ENCODE measurements around the gene BRINP2. TPM values are rescaled to one million over a fixed set of nuclear protein-coding genes. Genes with fewer than 3 reads are reported as not detected.

Gene BRINP2
- total RNA-seq, 1 donor, result not detected

DNA sequence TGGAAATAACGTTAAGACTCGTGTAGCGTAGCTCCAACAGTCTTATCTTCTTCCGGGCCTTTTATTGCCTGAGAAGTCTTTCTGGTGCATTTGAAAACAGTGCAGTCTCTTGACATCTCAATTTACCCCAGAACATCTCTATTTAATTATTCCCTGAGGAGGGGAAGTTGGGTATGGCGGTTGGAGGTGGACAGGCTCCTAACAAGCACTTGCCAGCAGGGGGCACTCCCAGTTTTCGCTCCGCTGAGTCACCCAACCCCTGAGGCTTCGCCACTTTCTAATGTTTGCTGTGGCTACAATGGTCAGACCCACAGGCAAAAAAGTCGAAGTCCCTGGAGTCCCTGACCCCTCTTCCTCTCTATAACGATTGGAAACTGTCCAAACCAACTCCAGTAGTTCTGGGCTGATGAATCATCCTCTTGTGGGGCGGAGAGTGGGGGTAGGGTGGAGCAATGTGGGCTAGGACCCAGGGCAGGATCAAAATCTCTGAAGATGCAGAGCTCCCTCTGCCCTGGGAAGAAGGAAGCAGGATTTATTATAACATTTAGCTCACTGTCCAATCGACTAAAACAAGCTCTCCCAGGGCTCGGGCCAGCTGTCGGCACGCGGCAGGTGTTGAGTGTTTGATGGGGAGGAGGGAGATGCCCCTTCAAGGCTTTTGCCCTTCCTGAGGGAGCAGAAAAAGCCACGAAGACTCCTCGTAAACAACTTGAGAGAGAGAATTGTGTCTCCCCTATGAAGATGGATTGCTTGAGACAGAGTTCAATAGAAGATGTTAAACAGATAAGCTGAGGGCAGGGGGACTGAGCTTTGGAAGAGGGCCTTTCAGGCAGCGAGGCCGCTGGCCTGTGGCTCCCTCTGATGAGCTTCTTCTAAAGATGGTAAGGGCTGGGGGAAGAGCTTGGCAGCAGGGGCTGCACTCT lies 85.7 kb downstream of the BRINP2 start:
- H3K4me3 ChIP-seq (ENCODE audit: low read depth, low read length), result no peak overlapping the region
- TF ChIP-seq, protein P1, sequence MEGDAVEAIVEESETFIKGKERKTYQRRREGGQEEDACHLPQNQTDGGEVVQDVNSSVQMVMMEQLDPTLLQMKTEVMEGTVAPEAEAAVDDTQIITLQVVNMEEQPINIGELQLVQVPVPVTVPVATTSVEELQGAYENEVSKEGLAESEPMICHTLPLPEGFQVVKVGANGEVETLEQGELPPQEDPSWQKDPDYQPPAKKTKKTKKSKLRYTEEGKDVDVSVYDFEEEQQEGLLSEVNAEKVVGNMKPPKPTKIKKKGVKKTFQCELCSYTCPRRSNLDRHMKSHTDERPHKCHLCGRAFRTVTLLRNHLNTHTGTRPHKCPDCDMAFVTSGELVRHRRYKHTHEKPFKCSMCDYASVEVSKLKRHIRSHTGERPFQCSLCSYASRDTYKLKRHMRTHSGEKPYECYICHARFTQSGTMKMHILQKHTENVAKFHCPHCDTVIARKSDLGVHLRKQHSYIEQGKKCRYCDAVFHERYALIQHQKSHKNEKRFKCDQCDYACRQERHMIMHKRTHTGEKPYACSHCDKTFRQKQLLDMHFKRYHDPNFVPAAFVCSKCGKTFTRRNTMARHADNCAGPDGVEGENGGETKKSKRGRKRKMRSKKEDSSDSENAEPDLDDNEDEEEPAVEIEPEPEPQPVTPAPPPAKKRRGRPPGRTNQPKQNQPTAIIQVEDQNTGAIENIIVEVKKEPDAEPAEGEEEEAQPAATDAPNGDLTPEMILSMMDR (IDR thresholded peaks at IDR 0.05; ENCODE audit: insufficient read depth, low read length), result peak; percentile 57
- peak; percentile 79 for DNase-seq (ENCODE audit: low read depth)

DNA sequence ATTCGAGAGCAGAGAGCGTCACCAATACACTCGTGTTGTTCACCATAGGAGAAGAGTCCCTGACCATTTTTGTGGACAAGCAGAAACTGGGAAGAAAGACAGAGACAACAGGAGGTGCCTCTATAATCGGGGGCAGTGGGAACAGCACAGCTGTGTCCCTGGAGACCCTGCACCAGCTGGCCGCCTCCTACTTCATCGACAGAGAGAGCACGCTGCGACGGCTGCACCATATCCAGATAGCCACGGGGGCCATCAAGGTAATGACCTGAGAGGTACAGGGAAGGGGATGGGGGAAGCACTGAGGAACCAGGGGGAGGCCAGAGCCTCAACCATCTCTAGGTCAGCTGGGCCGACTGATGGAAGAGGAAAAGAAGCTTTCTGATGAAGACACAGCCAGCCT lies 86.4 kb downstream of the BRINP2 start:
- H3K4me3 ChIP-seq (ENCODE audit: low read depth, low read length), result no peak overlapping the region
- TF ChIP-seq, protein P1 (IDR thresholded peaks at IDR 0.05; ENCODE audit: insufficient read depth, low read length), result no peak

DNA sequence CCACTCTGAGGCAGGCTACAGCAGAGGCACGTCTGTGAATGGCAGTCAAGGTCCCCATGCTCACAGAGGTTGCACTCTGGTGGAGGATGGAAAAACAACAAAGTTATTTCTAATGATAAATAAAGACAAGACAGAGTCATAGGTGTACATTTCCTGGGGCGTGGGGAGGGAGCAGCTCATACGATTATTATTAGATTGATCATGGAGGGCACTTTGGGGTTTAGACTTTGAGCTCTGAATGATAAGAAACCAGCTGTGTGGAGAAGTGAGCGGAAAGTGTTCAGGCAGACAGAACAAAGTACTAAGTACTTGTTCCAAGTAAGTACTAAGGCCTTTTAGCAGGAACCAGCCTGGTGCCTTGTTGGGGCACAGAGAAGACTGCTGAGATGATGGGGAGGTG lies 86.8 kb downstream of the BRINP2 start:
- TF ChIP-seq, protein P1 (IDR thresholded peaks at IDR 0.05; ENCODE audit: insufficient read depth, low read length), result no peak
- DNase-seq (ENCODE audit: low read depth), result no peak
- H3K4me3 ChIP-seq (ENCODE audit: low read depth, low read length), result no peak overlapping the region

More for the DNA sequence above, 86.4 kb downstream of the BRINP2 start:
- DNase-seq (ENCODE audit: low read depth), result no peak

DNA sequence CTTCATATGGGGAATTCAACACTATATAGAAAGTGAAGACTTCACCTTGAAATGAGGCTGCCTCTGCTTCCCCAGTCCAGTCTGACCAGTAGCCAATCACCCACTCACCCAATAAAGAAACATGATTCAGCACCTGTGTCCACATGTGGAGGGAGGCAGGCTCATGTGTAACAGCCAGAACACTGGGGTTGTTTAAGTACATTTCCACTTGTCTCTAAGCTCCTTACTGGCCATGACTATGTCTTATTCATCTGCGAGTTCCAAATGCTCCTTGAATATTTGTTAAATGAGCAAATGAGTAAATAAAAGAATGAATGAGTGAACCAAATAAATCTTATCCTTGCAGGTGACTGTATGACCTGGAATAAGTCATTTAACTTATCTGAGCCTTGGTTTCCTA lies 100.1 kb downstream of the BRINP2 start:
- DNase-seq (ENCODE audit: low read depth), result no peak

DNA sequence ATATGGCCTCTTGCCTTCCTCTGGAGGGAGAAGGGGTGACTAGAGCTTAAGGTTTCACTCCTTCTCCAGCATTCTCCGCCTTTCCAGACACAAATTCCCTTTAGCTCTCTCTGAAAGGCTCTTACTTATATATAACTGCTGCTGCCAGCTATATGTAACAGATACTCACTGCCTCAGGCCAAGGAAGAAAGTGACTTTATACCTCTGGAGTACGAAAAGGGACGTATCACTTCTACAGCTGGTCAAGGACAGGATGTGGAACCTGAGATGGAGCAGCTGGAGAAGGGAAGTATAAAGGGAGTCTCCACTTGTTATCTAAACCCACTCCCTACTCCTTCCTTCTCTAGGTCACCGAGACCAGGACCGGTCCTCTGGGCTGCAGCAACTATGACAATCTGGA lies 102.4 kb downstream of the BRINP2 start:
- no peak for DNase-seq (ENCODE audit: low read depth)
- TF ChIP-seq, protein P1 (IDR thresholded peaks at IDR 0.05; ENCODE audit: insufficient read depth, low read length), result no peak
- H3K4me3 ChIP-seq (ENCODE audit: low read depth, low read length), result no peak overlapping the region

More for the DNA sequence above, 100.1 kb downstream of the BRINP2 start:
- H3K4me3 ChIP-seq (ENCODE audit: low read depth, low read length), result no peak overlapping the region
- TF ChIP-seq, protein P1 (IDR thresholded peaks at IDR 0.05; ENCODE audit: insufficient read depth, low read length), result no peak

DNA sequence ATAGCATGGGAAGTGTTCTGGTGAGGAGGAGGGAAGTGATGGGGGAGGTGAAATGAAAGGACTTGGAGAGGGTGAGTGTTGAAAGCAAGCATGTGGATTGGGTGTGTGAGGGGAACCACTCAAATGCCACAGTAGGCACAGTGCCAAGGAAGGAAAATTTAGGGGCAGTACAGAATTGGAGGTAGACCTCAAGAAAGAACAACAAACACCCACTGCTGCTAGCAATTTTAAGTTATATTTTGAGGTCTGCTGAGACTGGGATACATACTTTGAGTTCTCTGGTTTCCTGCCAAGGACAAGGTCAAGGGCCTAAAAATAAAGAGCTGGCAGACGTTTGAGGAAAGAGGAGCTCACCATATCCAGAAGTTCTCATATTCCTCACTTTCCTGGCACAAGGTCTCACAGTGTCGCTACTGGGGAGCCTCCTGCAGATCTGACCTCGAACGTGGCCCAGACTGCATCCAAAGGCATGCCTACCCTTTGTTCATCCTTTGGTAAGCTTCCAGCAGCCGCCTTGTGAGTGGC lies 104.0 kb downstream of the BRINP2 start:
- TF ChIP-seq, protein P1 (IDR thresholded peaks at IDR 0.05; ENCODE audit: insufficient read depth, low read length), result no peak
- no peak overlapping the region for H3K4me3 ChIP-seq (ENCODE audit: low read depth, low read length)
- DNase-seq (ENCODE audit: low read depth), result peak; percentile 86
